ENCODE measurements around the gene CEP19. TPM values are rescaled to one million over a fixed set of nuclear protein-coding genes. Genes with fewer than 3 reads are reported as not detected.

The CEP19 gene
- total RNA-seq, 3 donors from 2014 or later (not counting 1 experiment from before 2014, with no cell fraction given) = 0.92 to 1.8 (median 1.1) TPM

DNA sequence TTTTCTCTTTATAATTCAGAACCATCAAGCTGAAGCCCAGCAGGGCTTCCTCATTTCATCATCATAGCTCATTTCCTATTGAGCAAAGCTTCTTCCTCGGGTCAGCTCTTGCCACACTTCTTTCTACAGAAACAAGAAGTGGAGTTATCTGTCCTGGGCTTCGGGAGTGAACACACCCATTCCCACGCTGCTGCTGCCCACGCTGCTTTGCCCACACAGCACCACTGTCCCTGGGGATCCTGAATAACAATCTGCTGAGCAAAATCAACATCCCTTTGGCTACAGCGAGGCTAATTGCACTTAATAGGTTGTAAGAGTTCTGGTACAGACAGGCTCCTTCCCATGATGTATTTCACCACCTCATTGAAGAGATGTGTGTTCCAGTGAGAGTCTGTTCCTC, 23.7 kb downstream of the CEP19 start:
- peaks cover 16% of the 10 kb centered on the region for H3K4me1 ChIP-seq (ENCODE audit: control insufficient read depth, insufficient read depth, low read length)
- peak overlapping the region in 1 of 2 donors; percentile 27 for H3K27ac Mint-ChIP-seq

DNA sequence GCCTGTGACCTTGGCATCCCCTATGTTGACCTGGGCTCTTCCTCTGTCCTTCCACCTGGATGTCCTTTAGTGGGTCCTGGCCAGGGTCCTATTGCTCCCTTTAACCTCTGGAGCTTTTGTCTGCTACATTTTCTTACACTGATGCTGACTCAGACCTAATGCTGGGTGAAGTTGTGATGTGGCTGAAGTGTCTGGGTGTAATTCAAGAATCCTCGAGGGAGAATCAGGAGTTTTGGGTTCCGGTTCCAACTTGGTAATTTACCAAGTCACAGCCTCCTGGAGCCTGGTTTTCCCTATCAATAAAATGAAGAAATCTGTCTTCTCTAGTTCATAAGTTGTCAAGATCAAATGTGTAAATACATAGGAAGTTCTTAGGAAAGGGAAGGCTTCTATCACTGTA, 25.6 kb downstream of the CEP19 start:
- Histone ChIP-seq H3K27ac (ENCODE audit: low read length) (no peak overlapping the region), H3K4me3 (ENCODE audit: low read length) (no peak overlapping the region), H3K4me1 (ENCODE audit: control insufficient read depth, insufficient read depth, low read length) (peaks cover 16% of the 10 kb centered on the region), H3K27me3 (ENCODE audit: control insufficient read depth, insufficient read depth, low read length) (no peaks in the 10 kb centered on the region), H3K9me3 (ENCODE audit: control insufficient read depth, insufficient read depth, low read length) (no peaks in the 10 kb centered on the region), H3K36me3 (ENCODE audit: control insufficient read depth, insufficient read depth, low read length) (no peaks in the 10 kb centered on the region)
- ATAC-seq = no peak
- no peak overlapping the region for H3K4me3 Mint-ChIP-seq
- 100% methylated on average over 2 of the region's 2 CpGs for WGBS (ENCODE audit: insufficient coverage)
- intact Hi-C loops (cut with micrococcal nuclease) = loop anchor here (10.0 kb wide), 1 partner anchor 432 kb away; no protein-coding TSS in a partner anchor
- no peak for DNase-seq
- no peaks in the 10 kb centered on the region for H3K36me3 Mint-ChIP-seq
- no peaks in the 10 kb centered on the region for H3K27me3 Mint-ChIP-seq (ENCODE audit: low read depth in 2 of 2)
- no peaks in the 10 kb centered on the region for H3K9me3 Mint-ChIP-seq
- H3K4me1 Mint-ChIP-seq = peaks cover 16 to 17% of the 10 kb centered on the region in 2 donors
- TF ChIP-seq, protein P1, sequence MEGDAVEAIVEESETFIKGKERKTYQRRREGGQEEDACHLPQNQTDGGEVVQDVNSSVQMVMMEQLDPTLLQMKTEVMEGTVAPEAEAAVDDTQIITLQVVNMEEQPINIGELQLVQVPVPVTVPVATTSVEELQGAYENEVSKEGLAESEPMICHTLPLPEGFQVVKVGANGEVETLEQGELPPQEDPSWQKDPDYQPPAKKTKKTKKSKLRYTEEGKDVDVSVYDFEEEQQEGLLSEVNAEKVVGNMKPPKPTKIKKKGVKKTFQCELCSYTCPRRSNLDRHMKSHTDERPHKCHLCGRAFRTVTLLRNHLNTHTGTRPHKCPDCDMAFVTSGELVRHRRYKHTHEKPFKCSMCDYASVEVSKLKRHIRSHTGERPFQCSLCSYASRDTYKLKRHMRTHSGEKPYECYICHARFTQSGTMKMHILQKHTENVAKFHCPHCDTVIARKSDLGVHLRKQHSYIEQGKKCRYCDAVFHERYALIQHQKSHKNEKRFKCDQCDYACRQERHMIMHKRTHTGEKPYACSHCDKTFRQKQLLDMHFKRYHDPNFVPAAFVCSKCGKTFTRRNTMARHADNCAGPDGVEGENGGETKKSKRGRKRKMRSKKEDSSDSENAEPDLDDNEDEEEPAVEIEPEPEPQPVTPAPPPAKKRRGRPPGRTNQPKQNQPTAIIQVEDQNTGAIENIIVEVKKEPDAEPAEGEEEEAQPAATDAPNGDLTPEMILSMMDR (IDR thresholded peaks at IDR 0.05) = no peak
- H3K27ac Mint-ChIP-seq = no peak overlapping the region

More for the DNA sequence above, 23.7 kb downstream of the CEP19 start:
- Mint-ChIP-seq H3K4me3 (no peak overlapping the region), H3K27me3 (ENCODE audit: low read depth in 2 of 2) (no peaks in the 10 kb centered on the region), H3K9me3 (no peaks in the 10 kb centered on the region), H3K36me3 (no peaks in the 10 kb centered on the region), H3K4me1 (peaks cover 16 to 17% of the 10 kb centered on the region in 2 donors)
- ATAC-seq = peak in 1 of 3 donors; percentile 76
- no peaks in the 10 kb centered on the region for H3K27me3 ChIP-seq (ENCODE audit: control insufficient read depth, insufficient read depth, low read length)
- no peak overlapping the region for H3K27ac ChIP-seq (ENCODE audit: low read length)
- no peak for DNase-seq
- TF ChIP-seq, protein P1 (IDR thresholded peaks at IDR 0.05) = no peak
- intact Hi-C loops (cut with micrococcal nuclease) = loop anchor here (10.0 kb wide), 1 partner anchor 434 kb away; no protein-coding TSS in a partner anchor
- no peak overlapping the region for H3K4me3 ChIP-seq (ENCODE audit: low read length)
- H3K9me3 ChIP-seq (ENCODE audit: control insufficient read depth, insufficient read depth, low read length) = no peaks in the 10 kb centered on the region
- WGBS (ENCODE audit: insufficient coverage) = 33% methylated on average over 5 of the region's 5 CpGs
- H3K36me3 ChIP-seq (ENCODE audit: control insufficient read depth, insufficient read depth, low read length) = no peaks in the 10 kb centered on the region

DNA sequence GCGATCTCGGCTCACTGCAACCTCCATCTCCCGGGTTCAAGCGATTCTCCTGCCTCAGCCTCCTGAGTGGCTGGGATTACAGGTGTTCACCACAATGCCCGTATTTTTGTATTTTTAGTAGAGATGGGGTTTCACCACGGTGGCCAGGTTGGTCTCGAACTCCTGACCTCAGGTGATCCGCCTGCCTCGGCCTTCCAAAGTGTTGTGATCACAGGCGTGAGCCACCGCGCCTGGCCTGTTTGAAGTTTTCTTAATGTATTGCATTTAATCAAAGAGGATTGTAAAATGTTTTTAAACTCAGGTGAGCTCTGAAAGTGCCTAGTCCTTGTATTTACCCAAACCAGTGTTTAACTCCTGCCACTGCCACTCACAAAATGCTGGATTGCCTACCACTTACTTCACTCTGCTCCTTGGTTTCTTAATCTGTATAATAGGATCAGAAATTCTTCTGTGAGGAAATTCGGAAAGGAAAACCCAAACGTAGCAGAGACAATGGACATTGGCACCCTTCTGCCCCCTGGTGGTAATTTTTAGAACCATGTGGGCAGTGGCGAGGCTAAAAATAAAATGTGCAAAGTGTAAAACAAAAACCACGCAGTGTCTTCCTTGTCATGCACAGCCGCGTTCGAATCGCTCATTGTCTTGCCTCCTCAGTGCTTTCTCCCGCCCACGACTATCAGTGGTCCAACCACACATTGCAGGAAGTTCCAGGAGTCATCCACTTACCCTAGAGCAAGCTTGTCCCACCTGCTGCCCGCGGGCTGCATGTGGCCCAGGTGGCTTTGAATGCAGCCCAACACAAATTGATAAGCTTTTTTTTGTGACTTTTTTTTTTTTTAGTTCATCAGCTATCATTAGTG, 27.3 kb downstream of the CEP19 start:
- Mint-ChIP-seq H3K27ac (peak overlapping the region; percentile 45 to 79), H3K9me3 (no peaks in the 10 kb centered on the region), H3K36me3 (no peaks in the 10 kb centered on the region), H3K27me3 (ENCODE audit: low read depth in 2 of 2) (no peaks in the 10 kb centered on the region), H3K4me1 (peaks cover 16 to 17% of the 10 kb centered on the region in 2 donors), H3K4me3 (peak overlapping the region; percentile 80)
- no peak overlapping the region for H3K4me3 ChIP-seq (ENCODE audit: low read length)
- H3K4me1 ChIP-seq (ENCODE audit: control insufficient read depth, insufficient read depth, low read length) = peaks cover 16% of the 10 kb centered on the region
- ATAC-seq (peak; percentile 85 to 94 (median 91)), DNase-seq (peak; percentile 54 to 87)
- H3K27me3 ChIP-seq (ENCODE audit: control insufficient read depth, insufficient read depth, low read length) = no peaks in the 10 kb centered on the region
- intact Hi-C loops (cut with micrococcal nuclease) = loop anchor here (1.0 to 10.0 kb wide), 3 partner anchors 42 to 430 kb away; no protein-coding TSS in a partner anchor
- 22% methylated on average over 24 of the region's 24 CpGs for WGBS (ENCODE audit: insufficient coverage)
- H3K9me3 ChIP-seq (ENCODE audit: control insufficient read depth, insufficient read depth, low read length) = no peaks in the 10 kb centered on the region
- H3K36me3 ChIP-seq (ENCODE audit: control insufficient read depth, insufficient read depth, low read length) = no peaks in the 10 kb centered on the region
- H3K27ac ChIP-seq (ENCODE audit: low read length) = no peak overlapping the region
- TF ChIP-seq, protein P1 (IDR thresholded peaks at IDR 0.05) = peak; percentile 95

Measured in natural killer cell (primary cell).